Transverse colon (tissue), 3 donors: ENCODE measurements around the gene RCBTB1.

Source experiments
- CTCF ChIP-seq, 5 experiments: fragments of 200-600 bp in 3 of 5; fragments of 450-650 bp in 2 of 5; sonication (generic) in 3 of 5; IDR thresholded peaks; 1 replicate in 2 of 5; 2 replicates in 3 of 5; pipeline ENCODE4 v1.5.1; 2016 to 2017; ENCODE audit warnings: antibody characterized with exemption in 5 of 5, inconsistent platforms in 3 of 5, mild to moderate bottlenecking in 2 of 5, moderate library complexity in 1 of 5
- POLR2A ChIP-seq: fragments of 450-650 bp; IDR thresholded peaks from one replicate; pipeline ENCODE4 v1.6.1; 2016; ENCODE audit warnings: antibody characterized with exemption, mild to moderate bottlenecking, moderate library complexity

- TF ChIP-seq CTCF (IDR thresholded peaks at IDR 0.05), result peak in 1 of 5 experiments; percentile 8
- no peak for TF ChIP-seq POLR2A
Observed at GRCh38 chr13:49517461-49517860, 67.9 kb downstream of the RCBTB1 start.
